SK-N-SH (cell line): Measurements from ENCODE around the gene ZNF746.

ENCODE experiments used
- CHD2 ChIP-seq: fragments of 150-350 bp; IDR thresholded peaks from 2 replicates; pipeline ENCODE4 v1.6.1; 2018; ENCODE audit warnings: low read length; ENCODE audit not compliant: partially characterized antibody
- EZH2phosphoT487 ChIP-seq: fragments of 200-600 bp; sonication (generic); IDR thresholded peaks from 2 replicates; pipeline ENCODE4 v1.6.1; 2017; ENCODE audit warnings: low read depth, mixed run types, mild to moderate bottlenecking, antibody characterized with exemption, moderate library complexity, borderline replicate concordance
- GABPA ChIP-seq: IDR thresholded peaks from 2 replicates; pipeline ENCODE4 v1.4.0; 2012; ENCODE audit warnings: low read depth, mild to moderate bottlenecking
- NRF1 ChIP-seq: IDR thresholded peaks from 2 replicates; pipeline ENCODE4 v1.6.1; 2012; ENCODE audit warnings: low read depth, mild to moderate bottlenecking, low read length
- POLR2AphosphoS5 ChIP-seq: IDR thresholded peaks from 2 replicates; pipeline ENCODE4 v1.6.1; 2012; ENCODE audit warnings: low read depth, low read length
- RAD21 ChIP-seq: IDR thresholded peaks from 2 replicates; pipeline ENCODE4 v1.6.1; 2012; ENCODE audit warnings: mild to moderate bottlenecking, low read length
- RFX5 ChIP-seq: IDR thresholded peaks from 2 replicates; pipeline ENCODE4 v1.6.1; 2012; ENCODE audit warnings: mild to moderate bottlenecking, improper control_type of control experiment, low read length
- SMC3 ChIP-seq: IDR thresholded peaks from 2 replicates; pipeline ENCODE4 v1.6.1; 2012; ENCODE audit warnings: low read depth, low read length, improper control_type of control experiment
- TAF1 ChIP-seq: IDR thresholded peaks from 2 replicates; pipeline ENCODE4 v1.6.1; 2012; ENCODE audit warnings: low read depth, mild to moderate bottlenecking, low read length, moderate library complexity, borderline replicate concordance
- TF ChIP-seq, protein P1 (sequence below): fragments of 200-600 bp; sonication (generic); IDR thresholded peaks from 2 replicates; pipeline ENCODE4 v1.6.1; 2017; ENCODE audit warnings: antibody characterized with exemption, mild to moderate bottlenecking, moderate library complexity
- TF ChIP-seq, protein P2 (sequence below): IDR thresholded peaks from 2 replicates; pipeline ENCODE4 v1.4.0; 2012; ENCODE audit warnings: low read depth, borderline replicate concordance

DNA sequence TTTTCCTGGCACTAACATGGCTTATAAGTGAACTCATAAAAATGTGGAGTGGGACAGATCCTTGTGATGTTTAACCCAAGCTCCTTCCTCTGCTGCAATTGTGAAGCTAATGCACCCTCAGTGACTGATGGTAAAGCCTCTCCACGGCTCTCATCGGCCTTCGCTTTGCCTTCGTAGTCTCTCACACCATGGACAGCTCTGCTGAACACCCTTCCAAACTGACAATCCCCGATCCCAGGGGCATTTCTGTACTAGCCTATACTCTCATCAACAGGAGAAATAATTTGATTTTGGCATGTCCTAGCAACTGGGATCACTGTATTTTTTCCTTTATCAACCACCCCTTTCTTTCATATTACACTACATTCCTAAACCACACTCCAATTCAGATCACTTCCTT is 42.9 kb downstream of the ZNF746 start:
- TF ChIP-seq, protein P1, sequence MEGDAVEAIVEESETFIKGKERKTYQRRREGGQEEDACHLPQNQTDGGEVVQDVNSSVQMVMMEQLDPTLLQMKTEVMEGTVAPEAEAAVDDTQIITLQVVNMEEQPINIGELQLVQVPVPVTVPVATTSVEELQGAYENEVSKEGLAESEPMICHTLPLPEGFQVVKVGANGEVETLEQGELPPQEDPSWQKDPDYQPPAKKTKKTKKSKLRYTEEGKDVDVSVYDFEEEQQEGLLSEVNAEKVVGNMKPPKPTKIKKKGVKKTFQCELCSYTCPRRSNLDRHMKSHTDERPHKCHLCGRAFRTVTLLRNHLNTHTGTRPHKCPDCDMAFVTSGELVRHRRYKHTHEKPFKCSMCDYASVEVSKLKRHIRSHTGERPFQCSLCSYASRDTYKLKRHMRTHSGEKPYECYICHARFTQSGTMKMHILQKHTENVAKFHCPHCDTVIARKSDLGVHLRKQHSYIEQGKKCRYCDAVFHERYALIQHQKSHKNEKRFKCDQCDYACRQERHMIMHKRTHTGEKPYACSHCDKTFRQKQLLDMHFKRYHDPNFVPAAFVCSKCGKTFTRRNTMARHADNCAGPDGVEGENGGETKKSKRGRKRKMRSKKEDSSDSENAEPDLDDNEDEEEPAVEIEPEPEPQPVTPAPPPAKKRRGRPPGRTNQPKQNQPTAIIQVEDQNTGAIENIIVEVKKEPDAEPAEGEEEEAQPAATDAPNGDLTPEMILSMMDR: no peak
- TF ChIP-seq TAF1 (no peak), NRF1 (no peak), CHD2 (no peak), EZH2phosphoT487 (no peak), GABPA (no peak), RAD21 (no peak), SMC3 (no peak), POLR2AphosphoS5 (no peak), RFX5 (no peak)
- TF ChIP-seq, protein P2, sequence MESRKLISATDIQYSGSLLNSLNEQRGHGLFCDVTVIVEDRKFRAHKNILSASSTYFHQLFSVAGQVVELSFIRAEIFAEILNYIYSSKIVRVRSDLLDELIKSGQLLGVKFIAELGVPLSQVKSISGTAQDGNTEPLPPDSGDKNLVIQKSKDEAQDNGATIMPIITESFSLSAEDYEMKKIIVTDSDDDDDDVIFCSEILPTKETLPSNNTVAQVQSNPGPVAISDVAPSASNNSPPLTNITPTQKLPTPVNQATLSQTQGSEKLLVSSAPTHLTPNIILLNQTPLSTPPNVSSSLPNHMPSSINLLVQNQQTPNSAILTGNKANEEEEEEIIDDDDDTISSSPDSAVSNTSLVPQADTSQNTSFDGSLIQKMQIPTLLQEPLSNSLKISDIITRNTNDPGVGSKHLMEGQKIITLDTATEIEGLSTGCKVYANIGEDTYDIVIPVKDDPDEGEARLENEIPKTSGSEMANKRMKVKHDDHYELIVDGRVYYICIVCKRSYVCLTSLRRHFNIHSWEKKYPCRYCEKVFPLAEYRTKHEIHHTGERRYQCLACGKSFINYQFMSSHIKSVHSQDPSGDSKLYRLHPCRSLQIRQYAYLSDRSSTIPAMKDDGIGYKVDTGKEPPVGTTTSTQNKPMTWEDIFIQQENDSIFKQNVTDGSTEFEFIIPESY: no peak
